HG03342 (cell line): ENCODE measurements around the gene MAP4.
"Not testable (repeated sequence)": the region's sequence is repeated elsewhere in the genome, so short reads cannot be mapped to it uniquely, and the experiment has no call there.

Source experiments
- ATAC-seq: cut with Tn5 transposase; IDR thresholded peaks from one replicate; pipeline ENCODE4 v1.9.1; 2021; ENCODE audit warnings: mild to moderate bottlenecking, moderate library complexity; ENCODE audit not compliant: unreplicated experiment

Gene MAP4

DNA sequence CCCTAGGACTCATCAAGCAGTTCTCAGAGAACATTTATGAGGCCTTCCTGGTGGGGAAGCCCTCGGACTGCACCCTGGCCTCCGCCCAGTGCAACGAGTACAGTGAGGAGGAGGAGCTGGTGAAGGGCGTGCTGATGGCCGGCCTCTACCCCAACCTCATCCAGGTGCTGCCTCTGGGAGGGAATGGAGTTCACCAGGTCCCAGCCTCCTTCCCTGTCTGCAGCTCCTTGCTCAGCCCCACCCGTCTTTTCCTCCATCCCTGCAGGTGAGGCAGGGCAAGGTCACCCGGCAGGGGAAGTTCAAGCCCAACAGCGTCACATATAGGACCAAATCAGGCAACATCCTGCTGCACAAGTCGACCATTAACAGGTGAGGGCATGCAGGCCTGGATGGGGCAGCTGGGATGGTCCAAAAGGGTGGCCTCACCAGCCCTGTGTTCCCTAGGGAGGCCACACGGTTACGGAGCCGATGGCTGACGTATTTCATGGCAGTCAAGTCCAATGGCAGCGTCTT is 167.0 kb downstream of the MAP4 start:
- no peak for ATAC-seq

GRCh38 chr3:47848599-47849117 is 167.6 kb downstream of the MAP4 start:
- no peak for ATAC-seq

DNA sequence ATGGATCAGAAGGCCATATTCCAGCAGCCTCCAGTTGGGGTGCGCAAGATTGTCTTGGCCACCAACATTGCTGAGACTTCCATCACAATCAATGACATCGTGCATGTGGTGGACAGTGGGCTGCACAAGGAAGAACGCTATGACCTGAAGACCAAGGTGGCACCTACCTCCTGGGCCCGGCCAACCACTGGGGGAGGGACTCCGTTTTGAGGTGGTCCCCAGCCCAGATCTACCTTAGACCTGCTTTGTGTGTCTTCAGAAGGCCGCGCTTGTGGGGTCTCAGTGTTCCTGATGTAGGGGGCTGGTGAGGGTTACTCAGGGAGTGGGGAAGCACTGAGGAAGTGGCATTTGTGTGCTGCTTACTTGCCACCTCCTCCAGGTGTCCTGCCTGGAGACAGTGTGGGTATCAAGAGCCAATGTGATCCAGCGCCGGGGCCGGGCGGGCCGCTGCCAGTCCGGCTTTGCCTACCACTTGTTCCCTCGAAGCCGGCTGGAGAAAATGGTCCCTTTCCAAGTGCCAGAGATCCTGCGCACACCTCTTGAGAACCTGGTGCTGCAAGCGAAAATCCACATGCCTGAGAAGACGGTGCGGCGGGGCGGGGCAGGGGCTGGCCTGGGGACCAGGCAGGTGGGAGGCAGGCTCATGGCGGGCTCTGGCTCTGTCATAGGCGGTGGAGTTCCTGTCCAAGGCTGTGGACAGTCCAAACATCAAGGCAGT is 168.3 kb downstream of the MAP4 start:
- ATAC-seq: no peak

DNA sequence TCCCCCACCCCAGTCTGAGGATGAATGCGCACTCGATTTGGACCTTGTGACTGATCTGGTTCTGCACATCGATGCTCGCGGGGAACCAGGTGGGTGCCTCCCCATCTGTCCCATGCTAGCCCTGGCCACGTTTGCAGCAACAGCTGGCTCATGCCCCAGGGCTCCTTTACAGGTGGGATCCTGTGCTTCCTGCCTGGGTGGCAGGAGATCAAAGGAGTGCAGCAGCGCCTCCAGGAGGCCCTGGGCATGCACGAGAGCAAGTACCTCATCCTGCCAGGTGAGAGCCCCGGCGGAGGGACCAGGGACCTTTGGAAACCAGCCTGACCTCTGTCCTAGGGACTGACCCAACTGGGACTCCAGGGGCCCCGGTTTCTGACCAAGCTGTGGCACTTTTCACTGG is 169.0 kb downstream of the MAP4 start:
- no peak for ATAC-seq

GRCh38 chr3:47846880-47847248 is 169.4 kb downstream of the MAP4 start:
- no peak for ATAC-seq

DNA sequence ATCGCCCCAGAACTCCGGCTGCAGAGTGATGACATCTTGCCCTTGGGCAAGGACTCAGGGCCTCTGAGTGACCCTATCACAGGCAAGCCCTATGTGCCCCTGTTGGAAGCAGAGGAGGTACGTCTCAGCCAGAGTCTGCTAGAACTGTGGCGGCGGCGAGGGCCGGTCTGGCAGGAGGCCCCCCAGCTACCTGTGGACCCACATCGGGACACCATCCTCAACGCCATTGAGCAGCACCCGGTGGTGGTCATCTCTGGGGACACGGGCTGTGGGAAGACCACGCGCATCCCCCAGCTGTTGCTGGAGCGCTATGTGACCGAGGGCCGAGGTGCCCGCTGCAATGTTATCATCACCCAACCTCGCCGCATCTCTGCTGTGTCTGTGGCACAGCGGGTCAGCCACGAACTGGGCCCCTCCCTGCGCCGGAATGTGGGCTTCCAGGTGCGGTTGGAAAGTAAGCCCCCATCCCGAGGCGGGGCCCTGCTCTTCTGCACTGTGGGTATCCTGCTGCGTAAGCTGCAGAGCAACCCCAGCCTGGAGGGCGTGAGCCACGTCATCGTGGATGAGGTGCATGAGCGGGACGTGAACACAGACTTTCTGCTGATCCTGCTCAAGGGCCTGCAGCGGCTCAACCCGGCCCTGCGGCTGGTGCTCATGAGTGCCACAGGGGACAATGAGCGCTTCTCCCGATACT is 169.9 kb downstream of the MAP4 start:
- ATAC-seq: no peak

DNA sequence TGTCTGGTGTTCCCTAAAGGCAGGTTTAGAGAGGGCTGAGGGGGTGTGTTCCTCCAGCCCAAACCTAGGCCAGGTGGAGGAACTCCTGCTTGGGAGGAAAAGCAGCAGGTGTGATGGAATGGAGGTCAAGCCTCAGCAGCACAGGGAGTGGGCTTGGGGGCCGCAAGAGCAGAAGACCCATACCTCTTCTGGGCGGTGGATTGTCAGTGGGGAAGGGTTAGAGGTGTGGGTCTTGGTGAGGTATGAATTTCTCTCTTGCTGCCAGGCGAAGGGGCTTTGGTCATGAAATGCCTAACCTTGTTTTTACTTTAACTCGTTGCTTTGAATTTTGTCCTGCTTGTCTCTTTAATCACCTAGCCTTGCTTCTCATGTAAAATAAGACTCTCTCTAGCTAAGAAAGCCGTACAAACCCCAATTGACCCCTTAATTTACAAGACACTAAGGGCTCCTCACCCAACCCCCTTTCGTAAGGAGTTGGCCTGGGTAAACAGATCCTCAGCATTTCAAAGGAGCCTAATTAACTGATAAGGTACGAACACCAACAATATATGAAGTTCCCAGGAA is 174.3 kb downstream of the MAP4 start:
- no peak for ATAC-seq

DNA sequence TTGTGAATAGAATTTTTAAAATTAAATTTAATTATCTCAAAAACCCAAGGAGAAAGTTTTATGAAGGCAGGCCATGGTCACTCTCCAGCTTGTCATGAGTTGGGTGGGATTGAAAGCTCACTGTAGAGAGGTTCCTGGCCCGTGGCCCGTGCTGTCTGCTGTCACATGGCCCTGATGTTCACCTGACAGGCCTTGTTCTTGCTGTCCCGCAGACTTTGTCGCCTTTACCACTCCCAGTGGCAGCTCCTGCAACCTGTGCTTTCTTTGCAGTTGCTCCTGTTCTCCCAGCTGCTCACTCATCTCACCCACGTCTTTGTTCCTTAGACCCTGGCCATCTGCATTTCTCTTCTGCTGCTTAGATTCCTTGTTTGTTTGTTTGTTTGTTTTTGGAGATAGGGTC is 177.7 kb downstream of the MAP4 start:
- no peak for ATAC-seq

- no peak for ATAC-seq
Measured at GRCh38 chr3:47836986-47837385, 179.2 kb downstream of the MAP4 start.

GRCh38 chr3:47829482-47829881 is 186.7 kb downstream of the MAP4 start:
- not testable (repeated sequence) for ATAC-seq

DNA sequence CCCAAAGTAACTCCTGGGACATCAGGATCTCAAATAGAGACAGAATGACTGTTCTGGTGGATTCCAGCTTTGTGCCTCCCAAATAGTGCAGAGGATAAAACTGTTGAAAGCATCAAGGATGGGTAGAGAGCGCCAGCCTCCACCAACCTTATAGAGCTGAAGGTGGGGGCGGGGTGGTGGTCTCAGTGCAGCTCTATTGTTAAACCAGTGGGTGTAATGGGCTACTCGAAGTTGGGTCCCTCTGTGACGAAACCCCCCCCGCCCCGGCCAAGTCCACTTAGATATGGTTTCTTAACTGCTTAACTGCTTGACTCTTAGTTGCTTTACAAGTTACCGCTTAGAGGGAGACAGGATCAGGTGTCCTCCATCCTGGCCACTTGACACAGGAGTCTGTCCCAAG is 190.6 kb downstream of the MAP4 start:
- no peak for ATAC-seq

GRCh38 chr3:47824541-47825473 is 191.4 kb downstream of the MAP4 start:
- ATAC-seq: peak; percentile 90

DNA sequence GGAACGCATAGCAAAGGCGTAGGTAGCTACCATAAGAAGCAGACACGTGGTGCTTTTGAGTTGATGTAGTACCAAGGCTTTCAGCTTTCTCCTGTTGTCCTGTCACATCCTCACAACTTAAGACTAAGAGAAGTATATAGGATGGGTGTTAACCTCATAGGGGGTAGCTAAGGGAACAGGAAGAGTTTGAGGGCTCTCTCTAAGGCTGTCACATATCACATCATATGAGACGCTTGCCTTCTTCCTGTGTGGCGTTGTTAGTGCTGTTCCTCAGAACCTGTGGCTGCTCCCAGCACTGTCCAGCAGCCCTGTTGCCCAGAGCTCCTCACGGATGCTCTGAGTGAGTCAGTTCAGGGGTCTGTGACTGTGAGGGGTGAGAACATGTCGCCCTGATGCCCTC is 198.6 kb downstream of the MAP4 start:
- ATAC-seq: no peak

GRCh38 chr3:47813551-47814177 is 202.6 kb downstream of the MAP4 start:
- ATAC-seq: no peak

DNA sequence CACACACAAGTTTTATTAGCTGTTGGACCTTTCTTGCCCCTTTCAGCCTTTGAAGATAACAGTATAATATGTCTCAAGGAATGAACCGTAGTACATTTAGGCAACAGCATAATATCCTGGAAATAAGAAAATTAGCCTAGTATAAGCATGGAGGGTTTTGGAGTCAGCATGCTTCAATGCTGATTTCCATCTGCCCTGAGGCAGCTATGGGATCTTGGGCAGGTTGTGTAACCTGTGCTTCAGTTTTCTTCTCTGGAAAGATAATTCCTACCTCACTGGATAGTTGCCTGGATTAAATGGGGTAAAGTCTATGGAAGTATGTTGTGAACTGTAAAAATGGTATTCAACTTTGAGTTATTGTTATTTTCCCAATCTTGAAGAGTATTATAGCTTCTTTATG is 211.6 kb downstream of the MAP4 start:
- ATAC-seq: no peak

DNA sequence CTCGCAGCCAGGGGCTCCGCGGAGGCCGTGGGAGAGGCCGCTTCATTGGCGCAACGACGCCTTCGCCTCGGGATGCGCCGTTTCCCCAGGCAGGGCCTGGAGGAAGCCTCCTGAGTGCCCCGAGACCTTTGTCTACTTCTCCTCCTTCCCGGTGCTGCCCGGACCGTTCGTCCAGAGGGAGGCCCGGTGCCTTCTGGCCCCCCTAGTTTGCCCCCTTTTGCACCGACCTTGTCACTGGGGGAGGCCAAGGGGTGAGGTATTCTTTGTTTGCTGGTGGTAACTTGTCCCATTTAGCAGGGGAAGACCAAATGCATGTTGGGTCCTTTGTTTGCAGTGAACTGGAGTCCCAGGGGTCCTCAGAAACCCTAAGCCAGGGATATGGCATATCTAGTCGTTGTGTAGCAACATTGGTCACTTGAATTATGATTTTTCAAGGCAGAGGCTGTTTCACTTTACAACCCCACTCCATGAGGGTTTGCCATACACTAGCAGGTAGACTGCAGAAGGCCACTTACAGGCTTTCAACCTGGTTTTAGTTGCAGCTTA is 212.7 kb downstream of the MAP4 start:
- ATAC-seq: no peak

DNA sequence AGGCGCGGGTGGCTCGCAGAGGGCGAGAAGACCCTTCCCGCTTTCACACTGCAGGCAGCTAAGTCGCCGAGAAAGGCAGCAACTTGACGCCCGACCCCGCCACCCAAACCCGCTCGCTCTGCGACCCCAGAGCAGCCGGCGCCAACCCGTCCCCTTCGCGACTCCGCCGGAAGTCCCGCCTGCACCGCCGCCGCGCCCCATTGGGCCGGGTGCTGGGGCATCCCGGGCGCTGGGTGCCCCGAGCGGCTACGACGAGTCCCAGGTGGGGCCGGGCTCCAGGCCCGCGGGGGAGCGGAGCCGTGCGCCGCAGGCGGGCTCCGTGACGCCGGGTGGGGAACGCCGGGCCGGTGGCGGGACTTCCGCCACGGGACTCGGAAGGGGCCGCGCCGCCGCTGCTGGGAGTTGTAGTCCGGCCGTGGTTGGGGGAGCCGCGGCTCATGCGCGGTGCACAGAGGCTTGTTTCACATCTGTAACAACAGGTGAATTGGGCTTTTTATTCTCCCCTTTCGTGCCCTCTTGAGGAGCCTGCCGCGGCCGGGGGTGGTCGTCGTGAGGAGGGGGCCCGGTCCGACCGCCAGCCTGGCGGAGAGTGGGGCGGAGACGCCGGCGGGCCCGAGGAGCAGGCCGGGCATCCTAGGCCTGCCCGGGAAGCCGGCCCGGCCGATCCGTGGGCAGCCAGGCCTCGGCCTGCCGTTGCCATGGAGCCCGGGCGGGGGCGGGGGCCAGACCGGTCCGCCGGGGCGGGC is 213.3 kb downstream of the MAP4 start, which contains the start of gene DHX30:
Gene DHX30, plus strand, starts transcription at position 405 of the 746 bp plus-strand sequence. CDS start 7,546 bp downstream, outside the sequence.
- peak; percentile 81 for ATAC-seq
